Cardiac fibroblast (primary cell): ENCODE measurements around the gene CELF4.

ENCODE experiments used
- DNase-seq, 2 donors: peaks; one replicate each; pipeline versions ENCODE4 v3.0.0 to v3.0.0-alpha.2; 2010; ENCODE audit warnings: low read depth in 2 of 2
- H3K4me3 ChIP-seq, 2 donors: replicated peaks in 1 of 2; 1 replicate in 1 of 2; 2 replicates in 1 of 2; pipeline ENCODE4 v1.5.1; 2011; ENCODE audit warnings: low read depth in 2 of 2, low read length in 2 of 2, mild to moderate bottlenecking in 2 of 2, moderate library complexity in 1 of 2
- CTCF ChIP-seq: IDR thresholded peaks from one replicate; pipeline ENCODE4 v1.5.1; 2011; ENCODE audit warnings: low read depth, mild to moderate bottlenecking, low read length, inconsistent platforms

Gene CELF4

GRCh38 chr18:37502036-37502435 lies 63.6 kb downstream of the CELF4 start:
- no peak for DNase-seq
- no peak for TF ChIP-seq CTCF
- H3K4me3 ChIP-seq, result no peak overlapping the region

DNA sequence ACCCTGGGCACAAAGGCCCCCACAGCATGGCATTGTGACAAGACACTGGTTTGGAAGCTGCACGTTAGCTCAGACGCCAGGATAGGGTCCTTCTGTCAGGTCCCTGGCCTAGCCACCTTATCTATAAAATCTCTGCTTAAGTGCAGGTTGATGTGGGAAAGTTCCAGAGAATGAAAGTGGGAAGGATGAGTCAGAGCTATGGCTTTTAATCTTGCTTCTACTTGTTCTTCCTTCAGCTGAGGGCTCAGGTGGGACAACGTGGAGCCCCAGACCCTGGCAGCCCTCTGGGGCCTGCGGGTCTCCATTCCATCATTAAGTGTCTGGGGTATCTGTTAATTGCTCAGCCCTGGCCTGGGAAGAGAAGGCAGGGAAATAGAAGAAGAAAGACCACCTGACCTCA lies 64.5 kb downstream of the CELF4 start:
- no peak for DNase-seq
- no peak for TF ChIP-seq CTCF
- no peak overlapping the region for H3K4me3 ChIP-seq

GRCh38 chr18:37499913-37500312 lies 65.7 kb downstream of the CELF4 start:
- no peak for TF ChIP-seq CTCF
- no peak for DNase-seq
- H3K4me3 ChIP-seq, result no peak overlapping the region

DNA sequence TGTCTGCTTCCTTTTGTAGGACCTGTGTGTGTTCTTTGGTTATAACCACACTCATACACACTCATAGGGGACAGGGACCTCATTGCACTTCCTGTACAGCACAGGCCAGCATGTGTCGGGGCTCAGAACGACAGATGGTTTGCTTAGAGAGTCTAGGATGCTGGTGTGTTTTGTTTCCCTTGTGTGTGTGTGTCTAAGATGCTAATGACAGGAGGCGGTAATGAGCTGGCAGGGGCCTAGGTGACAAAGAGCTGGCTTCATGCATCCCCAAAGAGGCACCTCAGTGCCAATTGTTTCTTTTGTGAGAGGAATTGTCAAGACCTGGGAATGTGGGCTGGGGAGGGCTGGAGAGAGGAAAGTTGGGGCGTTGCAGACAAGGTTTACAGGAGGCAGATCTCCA lies 66.6 kb downstream of the CELF4 start:
- TF ChIP-seq CTCF, result no peak
- DNase-seq, result no peak

GRCh38 chr18:37497853-37498518 lies 67.6 kb downstream of the CELF4 start:
- H3K4me3 ChIP-seq, result no peak overlapping the region
- no peak for TF ChIP-seq CTCF
- no peak for DNase-seq

More for the DNA sequence above, 66.6 kb downstream of the CELF4 start:
- no peak overlapping the region for H3K4me3 ChIP-seq

DNA sequence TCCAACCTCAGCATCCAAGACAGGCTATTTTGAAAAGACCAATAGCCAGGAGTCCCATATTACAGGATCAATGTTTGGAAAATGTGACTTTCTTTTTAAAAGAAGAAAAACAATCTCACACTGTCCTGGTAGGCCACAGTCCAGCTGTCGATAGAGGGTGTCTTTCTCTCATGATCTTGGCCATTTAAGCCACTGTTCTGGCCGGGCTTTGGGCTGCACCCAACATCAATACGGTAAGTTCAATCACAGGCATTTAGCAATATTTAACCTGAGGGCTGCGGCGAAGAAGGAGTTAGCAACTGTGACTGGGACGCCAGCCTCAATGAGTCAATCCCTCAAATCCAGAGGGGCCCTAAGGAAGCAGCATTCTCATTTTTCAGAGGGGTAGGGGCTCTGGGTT lies 69.0 kb downstream of the CELF4 start:
- no peak for TF ChIP-seq CTCF
- DNase-seq, result no peak
- H3K4me3 ChIP-seq, result no peak overlapping the region

- DNase-seq, result no peak
- H3K4me3 ChIP-seq, result no peak overlapping the region
- TF ChIP-seq CTCF, result no peak
These were observed 70.2 kb downstream of the CELF4 start for GRCh38 chr18:37495354-37495753.
